Neuronal stem cell (in vitro differentiated cells): Measurements from ENCODE around the gene NRXN3.

Experiments used
- DNase-seq: peaks from one replicate; pipeline ENCODE4 v3.0.0-alpha.2; 2013; ENCODE audit warnings: low spot score
- H2AFZ ChIP-seq: one replicate; pipeline ENCODE4 v1.6.1; 2013; ENCODE audit warnings: mild to moderate bottlenecking, low read length, inconsistent platforms
- H2AK5ac ChIP-seq: 2 replicates; pipeline ENCODE4 v1.6.1; 2013; ENCODE audit warnings: low read depth, mild to moderate bottlenecking, inconsistent platforms, low read length, moderate library complexity, mixed read lengths
- H2BK120ac ChIP-seq: 2 replicates; pipeline ENCODE4 v1.6.1; 2013; ENCODE audit warnings: low read depth, mild to moderate bottlenecking, inconsistent platforms, low read length, moderate library complexity, mixed read lengths
- H2BK12ac ChIP-seq: one replicate; pipeline ENCODE4 v1.6.1; 2013; ENCODE audit warnings: low read length, inconsistent platforms
- H2BK15ac ChIP-seq: 2 replicates; pipeline ENCODE4 v1.6.1; 2013; ENCODE audit warnings: mild to moderate bottlenecking, low read length, inconsistent platforms, mixed read lengths
- H2BK5ac ChIP-seq: one replicate; pipeline ENCODE4 v1.6.1; 2013; ENCODE audit warnings: inconsistent platforms, mild to moderate bottlenecking, low read length, moderate library complexity
- H3K14ac ChIP-seq: one replicate; pipeline ENCODE4 v1.6.1; 2013; ENCODE audit warnings: low read length, inconsistent platforms
- H3K18ac ChIP-seq: 2 replicates; pipeline ENCODE4 v1.6.1; 2013; ENCODE audit warnings: low read length, inconsistent platforms
- H3K23ac ChIP-seq: 2 replicates; pipeline ENCODE4 v1.6.1; 2013; ENCODE audit warnings: low read depth, mild to moderate bottlenecking, mixed read lengths, low read length, inconsistent platforms; ENCODE audit not compliant: poor library complexity
- H3K27ac ChIP-seq: replicated peaks from 3 replicates; pipeline ENCODE4 v1.5.1; 2013; ENCODE audit warnings: low read length, inconsistent platforms
- H3K27me3 ChIP-seq, 3 experiments: 2 replicates each; pipeline ENCODE4 v1.6.1; 2013; ENCODE audit warnings: low read length in 3 of 3, mild to moderate bottlenecking in 2 of 3, inconsistent platforms in 1 of 3, low read depth in 1 of 3, mixed read lengths in 1 of 3, moderate library complexity in 1 of 3; ENCODE audit not compliant: control insufficient read depth in 3 of 3, insufficient read depth in 3 of 3
- H3K36me3 ChIP-seq, 2 donors: replicated peaks in 1 of 2; 2 replicates each; pipeline ENCODE4 v1.6.1; 2013; ENCODE audit warnings: low read length in 2 of 2; ENCODE audit not compliant: control insufficient read depth in 2 of 2, insufficient read depth in 2 of 2
- H3K4ac ChIP-seq: 2 replicates; pipeline ENCODE4 v1.6.1; 2013; ENCODE audit warnings: inconsistent platforms, mild to moderate bottlenecking, low read length, moderate library complexity
- H3K4me1 ChIP-seq, 2 donors: 1 replicate in 1 of 2; 2 replicates in 1 of 2; pipeline ENCODE4 v1.6.1; 2013; ENCODE audit warnings: low read length in 2 of 2, low read depth in 1 of 2; ENCODE audit not compliant: control insufficient read depth in 2 of 2, insufficient read depth in 1 of 2
- H3K4me2 ChIP-seq: one replicate; pipeline ENCODE4 v1.6.1; 2013; ENCODE audit warnings: mild to moderate bottlenecking, low read length, inconsistent platforms; ENCODE audit not compliant: insufficient read depth, poor library complexity, severe bottlenecking
- H3K4me3 ChIP-seq, 2 donors: 2 replicates each; pipeline ENCODE4 v1.5.1; 2013; ENCODE audit warnings: low read length in 2 of 2, mild to moderate bottlenecking in 2 of 2, inconsistent platforms in 1 of 2, moderate library complexity in 1 of 2
- H3K79me1 ChIP-seq: one replicate; pipeline ENCODE4 v1.6.1; 2013; ENCODE audit warnings: low read depth, mild to moderate bottlenecking, inconsistent platforms, low read length, moderate library complexity
- H3K9ac ChIP-seq: one replicate; pipeline ENCODE4 v1.6.1; 2013; ENCODE audit warnings: mild to moderate bottlenecking, low read depth, low read length, inconsistent platforms; ENCODE audit not compliant: poor library complexity
- H3K9me3 ChIP-seq, 2 donors: replicated peaks in 1 of 2; 2 replicates each; pipeline versions ENCODE3 to v1.6.1; 2013; ENCODE audit warnings: low read length in 2 of 2, mild to moderate bottlenecking in 2 of 2, inconsistent platforms in 1 of 2, low read depth in 1 of 2, mixed read lengths in 1 of 2, moderate library complexity in 1 of 2; ENCODE audit not compliant: control insufficient read depth in 2 of 2, insufficient read depth in 1 of 2
- H4K8ac ChIP-seq: one replicate; pipeline ENCODE4 v1.6.1; 2013; ENCODE audit warnings: low read depth, mild to moderate bottlenecking, inconsistent platforms, low read length, moderate library complexity
- H4K91ac ChIP-seq: one replicate; pipeline ENCODE4 v1.6.1; 2013; ENCODE audit warnings: low read length, low read depth, mild to moderate bottlenecking, inconsistent platforms; ENCODE audit not compliant: poor library complexity
- WGBS, 2 donors: extraction: QIAGEN DNeasy Blood & Tissue Kit; methylation state at CpG; one replicate each; pipeline ENCODE4 v1.1.7; 2013; ENCODE audit warnings: missing lambda C conversion rate in 2 of 2, mixed read lengths in 1 of 2; ENCODE audit not compliant: insufficient read length in 2 of 2, insufficient replicate concordance in 1 of 2; ENCODE audit errors: extremely low coverage in 2 of 2; 5-methylcytosine and 5-hydroxymethylcytosine counted together

The NRXN3 gene

DNA sequence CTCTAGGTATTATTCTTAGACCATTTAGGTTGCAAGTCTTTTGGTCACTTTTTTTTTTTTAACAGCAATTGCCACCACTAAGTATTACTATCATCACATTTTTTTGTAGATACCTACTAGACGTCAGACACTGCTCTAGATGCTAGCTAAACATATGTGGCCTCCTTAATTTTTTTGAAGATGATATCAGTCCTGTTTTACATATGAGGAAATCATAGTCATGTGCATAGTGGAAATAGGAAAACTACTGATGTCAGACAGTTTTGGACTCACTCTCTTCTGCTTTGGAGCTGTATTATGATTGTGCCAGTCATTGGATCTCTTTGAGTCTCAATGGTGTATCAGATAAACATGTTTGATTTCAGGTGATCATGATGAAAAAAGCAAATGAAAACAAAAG is 1736.8 kb downstream of the NRXN3 start:
- Histone ChIP-seq H2AK5ac (no peak overlapping the region), H3K27ac (no peak overlapping the region), H3K27me3 (no peaks in the 10 kb centered on the region), H2BK15ac (no peak overlapping the region), H3K36me3 (no peaks in the 10 kb centered on the region), H3K9ac (no peak overlapping the region), H3K4ac (no peak overlapping the region), H2BK5ac (no peak overlapping the region), H3K4me1 (no peaks in the 10 kb centered on the region), H3K23ac (no peak overlapping the region), H2AFZ (no peak overlapping the region), H2BK120ac (no peak overlapping the region), H3K18ac (no peak overlapping the region), H4K8ac (no peak overlapping the region), H3K4me3 (no peak overlapping the region), H3K4me2 (no peak overlapping the region), H3K79me1 (no peaks in the 10 kb centered on the region), H3K9me3 (no peaks in the 10 kb centered on the region), H4K91ac (no peak overlapping the region), H3K14ac (no peak overlapping the region), H2BK12ac (no peak overlapping the region)
- WGBS, 2 donors = no CpG with 5 or more reads among the region's 1 CpG
- DNase-seq = no peak

DNA sequence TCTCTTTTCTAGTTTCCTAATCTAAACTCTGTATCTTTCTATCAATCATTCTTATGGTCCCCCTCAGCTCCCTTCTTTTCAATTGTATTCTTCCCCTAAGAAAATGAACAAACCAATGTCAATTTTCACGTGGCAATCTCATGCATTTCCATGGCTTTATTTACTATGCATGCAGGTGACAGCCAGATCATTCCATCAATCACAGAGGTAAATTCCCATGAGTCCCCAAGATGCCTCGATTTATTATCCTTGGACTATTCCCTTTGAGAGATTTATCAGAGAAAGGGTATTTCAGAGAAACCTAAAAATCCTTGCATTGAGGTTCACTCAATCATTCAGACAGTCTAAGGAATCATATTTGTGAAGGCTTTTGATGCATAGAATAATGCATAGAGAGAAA is 1739.9 kb downstream of the NRXN3 start:
- H3K4me2 ChIP-seq = no peak overlapping the region
- no peak overlapping the region for H2BK5ac ChIP-seq
- no peaks in the 10 kb centered on the region for H3K36me3 ChIP-seq
- no peak overlapping the region for H3K9ac ChIP-seq
- no peaks in the 10 kb centered on the region for H3K4me1 ChIP-seq
- H3K23ac ChIP-seq = no peak overlapping the region
- no peak overlapping the region for H3K18ac ChIP-seq
- no peak overlapping the region for H3K4ac ChIP-seq
- no peak overlapping the region for H4K91ac ChIP-seq
- no peaks in the 10 kb centered on the region for H3K27me3 ChIP-seq
- H2BK15ac ChIP-seq = no peak overlapping the region
- H4K8ac ChIP-seq = no peak overlapping the region
- H3K14ac ChIP-seq = no peak overlapping the region
- no peaks in the 10 kb centered on the region for H3K9me3 ChIP-seq
- no CpG with 5 or more reads among the region's 2 CpGs for whole genome bisulfite sequencing, 2 donors
- H2AFZ ChIP-seq = no peak overlapping the region
- H3K27ac ChIP-seq = no peak overlapping the region
- H2AK5ac ChIP-seq = no peak overlapping the region
- H2BK12ac ChIP-seq = no peak overlapping the region
- no peak overlapping the region for H3K4me3 ChIP-seq
- H2BK120ac ChIP-seq = no peak overlapping the region
- no peaks in the 10 kb centered on the region for H3K79me1 ChIP-seq
- no peak for DNase-seq

DNA sequence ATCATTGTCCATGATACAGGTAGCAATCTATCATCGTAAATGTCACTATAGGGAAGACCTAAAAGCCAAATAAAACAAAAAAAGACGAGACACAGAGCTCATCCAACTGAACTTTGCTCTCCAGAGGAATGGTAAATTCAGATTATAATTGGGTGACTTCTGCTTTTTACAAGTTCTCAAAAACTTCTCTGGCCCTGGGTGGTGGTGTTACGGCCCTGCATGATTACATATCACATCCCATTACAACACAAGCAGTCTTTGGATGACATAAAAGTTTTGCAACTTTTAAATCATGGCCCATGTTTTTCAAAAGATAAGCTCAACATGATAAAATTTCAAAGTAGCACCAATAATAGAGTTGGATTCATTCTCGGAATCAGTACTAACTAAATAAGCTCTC is 1741.6 kb downstream of the NRXN3 start:
- H3K23ac ChIP-seq = no peak overlapping the region
- no peak overlapping the region for H2BK12ac ChIP-seq
- no peak overlapping the region for H3K4ac ChIP-seq
- H4K8ac ChIP-seq = no peak overlapping the region
- no peak overlapping the region for H2BK120ac ChIP-seq
- H2BK15ac ChIP-seq = no peak overlapping the region
- no peak overlapping the region for H3K4me3 ChIP-seq
- no peak overlapping the region for H2AFZ ChIP-seq
- H3K27me3 ChIP-seq = no peaks in the 10 kb centered on the region
- no peak overlapping the region for H3K14ac ChIP-seq
- H3K4me2 ChIP-seq = no peak overlapping the region
- no peak overlapping the region for H3K9ac ChIP-seq
- no peak for DNase-seq
- H3K36me3 ChIP-seq = no peaks in the 10 kb centered on the region
- no peak overlapping the region for H3K18ac ChIP-seq
- no peaks in the 10 kb centered on the region for H3K4me1 ChIP-seq
- no CpG with 5 or more reads among the region's 4 CpGs for WGBS, 2 donors
- H3K79me1 ChIP-seq = no peaks in the 10 kb centered on the region
- no peak overlapping the region for H2AK5ac ChIP-seq
- no peaks in the 10 kb centered on the region for H3K9me3 ChIP-seq
- no peak overlapping the region for H4K91ac ChIP-seq
- no peak overlapping the region for H3K27ac ChIP-seq
- no peak overlapping the region for H2BK5ac ChIP-seq

DNA sequence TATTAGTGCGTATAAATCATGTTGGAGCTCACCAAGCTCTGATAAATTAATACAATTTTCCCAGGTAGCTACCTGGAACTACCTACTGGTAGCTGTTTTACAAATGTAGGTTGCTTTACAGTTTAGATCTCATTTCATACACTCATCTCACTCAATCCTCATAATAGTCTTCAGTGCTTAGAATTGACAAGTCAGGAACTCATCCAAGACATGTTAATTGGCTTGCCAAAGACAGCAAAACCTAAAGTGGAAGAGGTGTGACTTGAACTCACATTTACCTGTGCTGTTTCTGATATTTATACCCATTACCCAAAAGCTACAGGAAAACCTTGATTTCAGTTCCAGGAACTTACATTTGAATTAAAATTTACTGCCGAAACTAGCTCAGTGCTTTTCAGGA is 1744.4 kb downstream of the NRXN3 start:
- no peak overlapping the region for H4K91ac ChIP-seq

More for the DNA sequence above, 1744.4 kb downstream of the NRXN3 start:
- H3K4me3 ChIP-seq = no peak overlapping the region
- no peak overlapping the region for H4K8ac ChIP-seq
- no peak overlapping the region for H3K9ac ChIP-seq
- H2AK5ac ChIP-seq = no peak overlapping the region
- no peak overlapping the region for H2BK12ac ChIP-seq
- H2BK5ac ChIP-seq = no peak overlapping the region
- H3K14ac ChIP-seq = no peak overlapping the region
- H3K27me3 ChIP-seq = no peaks in the 10 kb centered on the region
- H3K4me2 ChIP-seq = no peak overlapping the region
- no peaks in the 10 kb centered on the region for H3K9me3 ChIP-seq
- H3K23ac ChIP-seq = no peak overlapping the region
- H3K79me1 ChIP-seq = no peaks in the 10 kb centered on the region
- no peaks in the 10 kb centered on the region for H3K4me1 ChIP-seq
- no peak overlapping the region for H3K4ac ChIP-seq
- no peak overlapping the region for H2BK15ac ChIP-seq
- no peaks in the 10 kb centered on the region for H3K36me3 ChIP-seq
- H2BK120ac ChIP-seq = no peak overlapping the region
- no peak overlapping the region for H3K27ac ChIP-seq
- DNase-seq = no peak
- no peak overlapping the region for H3K18ac ChIP-seq
- no peak overlapping the region for H2AFZ ChIP-seq
- no CpG with 5 or more reads among the region's 2 CpGs for whole genome bisulfite sequencing, 2 donors
